ENCODE data around the gene KRTAP10-9.
"Not testable (repeated sequence)": the region's sequence is repeated elsewhere in the genome, so short reads cannot be mapped to it uniquely, and the experiment has no call there.

KRTAP10-9 gene

GRCh38 chr21:44638506-44639330 lies 11.8 kb downstream of the KRTAP10-9 start:
- in situ Hi-C loops (cut with MboI; ENCODE audit: low sequenced_read_pairs) = not testable (repeated sequence)

- in situ Hi-C loops (cut with MboI; ENCODE audit: low sequenced_read_pairs) = no loop called here
These were observed 12.4 kb downstream of the KRTAP10-9 start for GRCh38 chr21:44639331-44639655.

DNA sequence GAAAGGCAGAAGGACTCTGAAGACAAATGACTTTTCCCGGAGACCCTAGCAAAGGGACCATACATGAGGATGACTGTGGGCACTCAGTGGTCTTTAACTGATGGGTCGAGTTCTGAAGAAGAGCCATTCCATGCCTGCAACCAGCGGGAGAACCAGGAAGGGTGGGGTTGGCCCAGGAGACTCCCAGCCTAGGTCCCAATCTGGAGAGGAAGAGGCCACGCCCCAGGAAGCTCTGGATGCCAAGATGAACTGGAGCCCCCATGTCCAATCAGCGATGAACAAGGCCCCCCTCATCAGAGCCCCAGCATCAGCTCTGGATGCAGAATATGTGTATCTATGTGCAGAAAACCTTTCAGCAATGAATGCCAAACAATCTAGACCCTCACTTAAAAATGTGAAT lies 13.9 kb downstream of the KRTAP10-9 start:
- in situ Hi-C loops (cut with MboI; ENCODE audit: low sequenced_read_pairs) = no loop called here

- in situ Hi-C loops (cut with MboI; ENCODE audit: low sequenced_read_pairs) = no loop called here
These were observed 16.9 kb downstream of the KRTAP10-9 start for GRCh38 chr21:44643741-44644310.

GRCh38 chr21:44644878-44645277 lies 18.0 kb downstream of the KRTAP10-9 start:
- in situ Hi-C loops (cut with MboI; ENCODE audit: low sequenced_read_pairs) = no loop called here

DNA sequence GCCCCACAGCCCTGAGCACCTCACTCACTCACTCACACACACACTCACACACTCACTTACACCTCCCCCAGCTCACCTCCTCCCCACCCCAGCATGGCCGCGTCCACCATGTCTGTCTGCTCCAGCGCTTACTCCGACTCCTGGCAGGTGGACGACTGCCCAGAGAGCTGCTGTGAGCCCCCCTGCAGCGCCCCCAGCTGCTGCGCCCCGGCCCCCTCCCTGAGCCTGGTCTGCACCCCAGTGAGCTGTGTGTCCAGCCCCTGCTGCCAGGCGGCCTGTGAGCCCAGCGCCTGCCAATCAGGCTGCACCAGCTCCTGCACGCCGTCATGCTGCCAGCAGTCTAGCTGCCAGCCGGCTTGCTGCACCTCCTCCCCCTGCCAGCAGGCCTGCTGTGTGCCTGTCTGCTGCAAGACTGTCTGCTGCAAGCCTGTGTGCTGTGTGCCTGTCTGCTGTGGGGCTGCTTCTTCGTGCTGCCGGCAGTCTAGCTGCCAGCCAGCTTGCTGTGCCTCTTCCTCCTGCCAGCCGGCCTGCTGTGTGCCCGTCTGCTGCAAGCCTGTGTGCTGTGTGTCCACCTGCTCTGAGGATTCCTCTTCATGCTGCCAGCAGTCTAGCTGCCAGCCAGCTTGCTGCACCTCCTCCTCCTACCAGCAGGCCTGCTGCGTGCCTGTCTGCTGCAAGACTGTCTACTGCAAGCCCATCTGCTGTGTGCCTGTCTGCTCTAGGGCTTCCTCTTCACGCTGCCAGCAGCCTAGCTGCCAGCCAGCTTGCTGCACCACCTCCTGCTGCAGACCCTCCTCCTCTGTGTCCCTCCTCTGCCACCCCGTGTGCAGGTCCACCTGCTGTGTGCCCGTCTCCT lies 19.7 kb downstream of the KRTAP10-9 start, which contains the start of gene KRTAP10-11:
Gene KRTAP10-11 (plus strand): TSS at position 49 of the 856 bp plus-strand sequence. CDS start 45 bp downstream, at position 94.
- in situ Hi-C loops (cut with MboI; ENCODE audit: low sequenced_read_pairs) = not testable (repeated sequence)

DNA sequence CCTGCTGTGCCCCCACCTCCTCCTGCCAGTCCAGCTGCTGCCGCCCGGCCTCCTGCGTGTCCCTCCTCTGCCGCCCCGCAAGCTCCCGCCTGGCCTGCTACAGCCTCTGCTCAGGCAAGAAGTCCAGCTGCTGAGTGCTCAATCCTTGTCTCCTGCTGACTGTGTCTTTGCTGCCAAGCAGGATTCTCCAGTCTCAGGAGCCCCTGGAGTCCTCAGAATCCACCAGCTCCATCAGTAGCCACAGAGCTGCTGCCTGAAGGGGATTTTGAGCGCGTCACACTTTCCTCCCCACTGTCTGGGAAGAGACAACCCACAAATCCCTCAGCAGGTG lies 20.3 kb downstream of the KRTAP10-9 start:
- in situ Hi-C loops (cut with MboI; ENCODE audit: low sequenced_read_pairs) = no loop called here

GRCh38 chr21:44648557-44649311 lies 21.8 kb downstream of the KRTAP10-9 start:
- in situ Hi-C loops (cut with MboI; ENCODE audit: low sequenced_read_pairs) = no loop called here

DNA sequence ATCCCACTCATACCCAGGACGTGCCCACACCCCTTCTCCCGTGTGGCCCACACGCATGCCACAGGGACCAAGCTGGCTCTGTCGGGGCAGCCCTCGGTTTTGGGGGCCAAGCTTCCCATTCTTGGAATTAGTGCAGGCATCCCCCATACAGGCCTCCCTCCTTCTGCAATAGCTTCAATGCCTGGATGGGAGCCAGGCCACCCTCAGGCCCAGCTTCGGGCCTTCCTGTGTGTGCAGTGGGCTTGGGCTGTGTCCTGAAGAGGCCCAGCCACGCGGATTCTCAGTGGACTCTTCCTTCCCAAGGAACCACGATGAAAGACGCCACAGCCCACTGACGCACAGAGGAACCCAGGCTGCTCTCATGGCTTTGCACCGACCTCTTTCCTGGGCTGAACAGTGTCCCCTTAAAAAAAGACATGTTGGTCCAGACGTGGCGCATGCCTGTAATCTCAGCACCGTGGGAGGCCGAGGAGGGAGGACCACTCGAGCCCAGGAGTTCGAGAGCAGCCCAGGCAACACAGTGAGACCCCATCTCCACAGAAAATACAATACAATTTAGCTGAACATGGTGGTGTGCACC lies 22.7 kb downstream of the KRTAP10-9 start:
- in situ Hi-C loops (cut with MboI; ENCODE audit: low sequenced_read_pairs) = no loop called here

GRCh38 chr21:44650265-44650972 lies 23.5 kb downstream of the KRTAP10-9 start:
- in situ Hi-C loops (cut with MboI; ENCODE audit: low sequenced_read_pairs) = no loop called here

- in situ Hi-C loops (cut with MboI; ENCODE audit: low sequenced_read_pairs) = no loop called here
These were observed 24.2 kb downstream of the KRTAP10-9 start for GRCh38 chr21:44650973-44651675.

DNA sequence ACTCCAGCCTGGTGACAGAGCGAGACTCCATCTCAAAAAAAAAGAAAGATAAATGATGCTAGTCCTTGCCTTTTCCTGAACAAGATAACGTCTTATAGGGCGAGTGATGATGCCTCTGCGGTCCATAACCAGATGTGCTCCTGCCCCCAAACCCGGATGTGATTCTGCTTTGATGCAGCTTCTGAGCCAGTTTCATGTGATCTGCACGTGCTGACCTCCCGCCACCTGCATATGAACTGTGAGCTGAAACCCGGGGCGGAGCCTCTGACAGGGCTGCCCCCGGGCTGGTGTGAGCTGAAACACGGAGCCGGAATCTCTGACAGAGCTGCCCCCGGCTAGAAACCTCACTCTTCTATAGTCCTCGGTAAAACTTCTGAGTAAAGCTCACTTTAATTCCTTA lies 26.2 kb downstream of the KRTAP10-9 start:
- in situ Hi-C loops (cut with MboI; ENCODE audit: low sequenced_read_pairs) = no loop called here

DNA sequence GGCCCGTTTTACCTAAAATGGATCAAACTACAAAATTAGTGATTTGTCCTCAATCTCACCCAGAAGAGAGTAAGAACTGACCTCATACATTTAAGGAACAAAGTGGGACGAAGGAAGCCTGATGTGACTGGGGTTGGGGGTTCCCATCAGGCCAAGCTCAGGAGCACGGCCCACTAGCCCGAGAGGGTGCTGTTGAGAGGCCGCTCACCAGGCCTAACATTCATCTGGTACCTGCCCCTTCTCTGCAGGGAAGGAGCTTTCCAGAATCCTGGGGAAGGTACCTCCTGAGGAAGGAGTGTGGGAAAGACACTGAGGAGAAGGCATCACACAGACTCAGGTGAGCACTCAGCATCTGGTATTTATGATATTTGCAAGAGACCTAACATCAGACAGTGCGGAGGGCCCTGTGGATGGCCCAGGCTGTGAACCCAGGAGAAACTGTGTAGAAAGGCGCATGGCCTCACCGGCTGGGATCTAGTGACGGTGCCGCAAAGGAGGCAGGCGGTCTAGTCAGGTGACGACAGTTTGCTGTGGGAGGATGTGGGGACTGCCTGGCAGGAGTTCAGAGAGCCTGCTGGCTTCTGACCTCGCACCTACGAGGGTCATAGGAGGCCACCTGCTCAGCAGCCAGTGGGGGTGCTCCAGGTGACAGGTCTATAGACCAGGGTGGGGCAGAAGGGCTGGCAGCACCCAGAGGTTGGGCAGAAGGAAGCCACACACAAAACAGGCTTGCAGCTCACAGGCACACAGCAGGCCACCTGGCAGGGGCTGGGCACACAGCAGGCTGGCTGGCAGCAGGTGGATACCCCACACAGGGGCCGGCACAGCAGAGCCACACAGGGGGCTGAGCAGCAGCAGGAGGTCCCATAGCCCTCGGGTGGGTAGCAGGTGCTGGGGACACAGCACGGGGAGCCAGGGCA lies 27.0 kb downstream of the KRTAP10-9 start:
- in situ Hi-C loops (cut with MboI; ENCODE audit: low sequenced_read_pairs) = no loop called here

DNA sequence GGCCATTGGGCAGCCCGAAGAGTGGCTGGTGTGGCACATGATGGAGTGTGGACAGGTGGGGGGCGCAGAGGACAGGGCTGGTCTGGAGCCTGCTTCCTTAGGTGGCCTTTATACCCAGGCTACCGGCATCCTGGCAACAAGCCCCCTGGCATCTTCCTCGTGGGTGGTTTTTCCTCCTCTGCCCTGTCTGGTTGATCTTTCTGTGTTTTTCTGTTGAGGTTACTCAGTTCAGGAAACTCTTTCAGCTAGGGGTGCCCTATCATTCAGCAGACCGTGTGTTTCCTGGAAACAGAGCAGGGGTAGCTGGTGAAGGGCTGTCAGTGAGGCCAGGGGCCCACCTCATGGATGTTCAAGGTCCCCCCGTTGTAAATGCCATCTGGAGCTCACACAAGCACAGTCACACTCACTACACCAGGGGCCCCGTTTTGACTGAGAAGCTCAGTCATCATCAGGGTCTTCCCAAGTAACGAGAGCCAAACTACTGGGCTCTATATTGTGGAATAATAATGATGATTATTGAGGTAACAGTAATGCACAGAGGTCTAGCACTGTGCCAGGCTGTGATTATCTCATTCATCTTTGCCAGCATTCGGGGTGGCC lies 27.8 kb downstream of the KRTAP10-9 start, which contains the start of gene KRTAP12-4:
Gene KRTAP12-4 (minus strand): TSS at position 84 of the 600 bp plus-strand sequence. CDS start 45 bp downstream, at position 39.
- in situ Hi-C loops (cut with MboI; ENCODE audit: low sequenced_read_pairs) = no loop called here

DNA sequence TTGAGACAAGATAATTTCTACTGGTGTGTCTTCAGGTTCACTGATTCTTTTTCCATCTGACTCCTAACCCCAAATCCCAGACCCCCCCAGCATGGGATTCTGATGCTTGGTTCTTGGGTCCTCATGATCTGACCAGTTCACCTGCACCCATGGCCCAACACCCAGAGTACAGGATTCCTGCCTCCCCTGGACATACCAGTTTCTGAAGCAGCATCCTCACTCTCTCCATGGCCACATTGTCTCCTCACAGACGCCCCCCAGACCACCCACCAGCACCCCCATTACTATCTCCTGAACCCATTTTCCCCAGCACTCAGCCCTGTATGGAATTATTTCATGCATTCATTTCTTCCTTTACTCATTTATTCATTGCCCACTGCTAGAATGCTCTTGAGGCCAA lies 30.0 kb downstream of the KRTAP10-9 start:
- in situ Hi-C loops (cut with MboI; ENCODE audit: low sequenced_read_pairs) = no loop called here

DNA sequence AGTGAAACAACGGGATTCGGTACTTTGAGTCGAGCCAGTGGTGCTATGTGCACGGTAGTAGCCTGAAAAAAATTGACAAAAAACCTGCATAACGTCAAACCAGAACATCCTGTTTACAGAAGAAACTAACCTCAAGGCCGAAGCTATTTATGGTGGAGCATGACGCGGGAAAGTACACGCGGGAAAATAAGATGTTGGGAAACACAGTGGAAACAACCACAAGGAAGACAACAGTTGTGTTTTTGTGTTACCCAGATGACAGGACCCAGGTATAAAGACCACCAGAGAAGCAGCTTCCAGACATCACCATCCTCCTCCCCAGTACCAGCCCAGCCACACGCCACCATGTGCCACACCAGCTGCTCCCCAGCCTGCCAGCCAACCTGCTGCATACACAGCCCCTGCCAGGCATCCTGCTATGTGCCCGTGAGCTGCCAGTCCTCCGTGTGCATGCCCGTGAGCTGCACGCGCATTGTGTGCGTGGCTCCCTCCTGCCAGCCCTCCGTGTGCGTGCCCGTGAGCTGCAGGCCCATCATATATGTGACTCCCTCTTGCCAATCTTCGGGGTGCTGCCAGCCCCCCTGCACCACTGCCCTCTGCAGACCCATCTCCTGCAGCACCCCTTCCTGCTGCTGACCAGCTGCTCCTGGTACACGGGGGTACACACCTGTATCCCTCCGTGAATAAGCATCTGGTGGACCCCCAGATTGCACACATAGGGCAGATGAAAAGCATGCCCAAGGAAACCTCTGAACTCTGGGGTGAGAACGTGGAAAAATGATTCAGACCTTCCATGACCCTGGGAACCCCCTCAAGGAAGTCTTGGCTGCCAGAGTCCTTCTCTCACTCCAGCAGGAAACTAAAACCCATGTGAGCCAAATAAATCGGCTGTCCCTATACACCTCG lies 31.0 kb downstream of the KRTAP10-9 start, which contains the start of gene KRTAP12-3:
Gene KRTAP12-3 (plus strand): TSS at position 298 of the 906 bp plus-strand sequence. CDS start 48 bp downstream, at position 346.
- in situ Hi-C loops (cut with MboI; ENCODE audit: low sequenced_read_pairs) = no loop called here

DNA sequence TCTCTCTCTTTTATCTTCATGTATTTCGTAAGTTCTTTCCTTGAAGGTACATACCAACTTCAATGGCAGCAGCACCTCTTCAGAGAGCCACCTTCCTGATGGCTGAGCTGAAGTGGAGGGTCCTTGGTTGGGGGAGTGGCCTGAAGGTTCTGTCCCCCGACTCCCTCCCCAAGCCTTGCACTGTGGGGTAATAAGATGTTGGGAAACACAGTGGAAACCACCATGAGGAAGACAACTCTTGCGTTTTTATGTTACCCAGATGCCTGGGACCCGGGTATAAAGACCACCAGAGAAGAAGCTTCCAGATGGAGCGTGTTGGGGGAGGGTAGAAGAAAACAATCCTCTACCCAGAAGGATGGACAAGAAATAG lies 31.6 kb downstream of the KRTAP10-9 start:
- in situ Hi-C loops (cut with MboI; ENCODE audit: low sequenced_read_pairs) = no loop called here

Measured in HL-60/S4 (cell line).